Measurements from ENCODE around the gene SPATA46. TPM values are rescaled to one million over a fixed set of nuclear protein-coding genes. Genes with fewer than 3 reads are reported as not detected.

SPATA46 gene
- total and polyA plus RNA-seq, 4 donors: not detected

- Histone ChIP-seq H3K36me3 (ENCODE audit: control insufficient read depth in 1 of 2, insufficient read depth in 2 of 2, low read length in 1 of 2) (no peaks in the 10 kb centered on the region), H3K9me3 (ENCODE audit: control insufficient read depth, low read length) (no peaks in the 10 kb centered on the region), H3K4me3 (ENCODE audit: low read length in 2 of 2) (no peak overlapping the region), H3K27ac (ENCODE audit: low read depth in 1 of 2, low read length in 2 of 2) (no peak overlapping the region), H3K27me3 (ENCODE audit: control insufficient read depth in 1 of 2, insufficient read depth in 2 of 2, low read length in 1 of 2) (no peaks in the 10 kb centered on the region), H3K4me1 (ENCODE audit: control insufficient read depth in 1 of 2, insufficient read depth in 2 of 2, low read length in 2 of 2) (no peaks in the 10 kb centered on the region)
- ATAC-seq (ENCODE audit: low FRiP score) (no peak), DNase-seq (no peak)
- intact Hi-C loops (cut with DNase I): no loop called here
- WGBS, 2 donors: 96% methylated on average over 6 of the region's 6 CpGs
Measured at GRCh38 chr1:162383091-162383490, 6.4 kb upstream of the SPATA46 start.

- no peaks in the 10 kb centered on the region for H3K36me3 ChIP-seq (ENCODE audit: control insufficient read depth in 1 of 2, insufficient read depth in 2 of 2, low read length in 1 of 2)
- no peaks in the 10 kb centered on the region for H3K4me1 ChIP-seq (ENCODE audit: control insufficient read depth in 1 of 2, insufficient read depth in 2 of 2, low read length in 2 of 2)
- no peak overlapping the region for H3K27ac ChIP-seq (ENCODE audit: low read depth in 1 of 2, low read length in 2 of 2)
- no peaks in the 10 kb centered on the region for H3K9me3 ChIP-seq (ENCODE audit: control insufficient read depth, low read length)
- no peak overlapping the region for H3K4me3 ChIP-seq (ENCODE audit: low read length in 2 of 2)
- WGBS, 2 donors: 90 to 94% methylated on average over 13 of the region's 13 CpGs
- ATAC-seq (ENCODE audit: low FRiP score) (no peak), DNase-seq (no peak)
- no peaks in the 10 kb centered on the region for H3K27me3 ChIP-seq (ENCODE audit: control insufficient read depth in 1 of 2, insufficient read depth in 2 of 2, low read length in 1 of 2)
- intact Hi-C loops (cut with DNase I): no loop called here
Measured at GRCh38 chr1:162381941-162382750, 5.5 kb upstream of the SPATA46 start.

- Histone ChIP-seq H3K9me3 (ENCODE audit: control insufficient read depth, low read length) (no peaks in the 10 kb centered on the region), H3K4me3 (ENCODE audit: low read length in 2 of 2) (no peak within 1 kb of the TSS), H3K27ac (ENCODE audit: low read depth in 1 of 2, low read length in 2 of 2) (no peak within 1 kb of the TSS), H3K4me1 (ENCODE audit: control insufficient read depth in 1 of 2, insufficient read depth in 2 of 2, low read length in 2 of 2) (no peaks in the 10 kb centered on the region), H3K36me3 (ENCODE audit: control insufficient read depth in 1 of 2, insufficient read depth in 2 of 2, low read length in 1 of 2) (no peaks in the 10 kb centered on the region), H3K27me3 (ENCODE audit: control insufficient read depth in 1 of 2, insufficient read depth in 2 of 2, low read length in 1 of 2) (no peaks in the 10 kb centered on the region)
- WGBS, 2 donors: 95 to 96% methylated on average over 3 of the region's 3 CpGs
- DNase-seq (no peak), ATAC-seq (ENCODE audit: low FRiP score) (no peak)
- intact Hi-C loops (cut with DNase I): no loop called here
Measured at GRCh38 chr1:162381383-162381782, 4.7 kb upstream of the SPATA46 start, which contains the start of gene C1orf226. Gene C1orf226 (plus strand): TSS chr1:162381728. CDS start chr1:162381902, 174 bp downstream.

GRCh38 chr1:162380061-162380846 lies 3.6 kb upstream of the SPATA46 start:
- H3K27me3 ChIP-seq (ENCODE audit: control insufficient read depth in 1 of 2, insufficient read depth in 2 of 2, low read length in 1 of 2): no peaks in the 10 kb centered on the region
- no peaks in the 10 kb centered on the region for H3K4me1 ChIP-seq (ENCODE audit: control insufficient read depth in 1 of 2, insufficient read depth in 2 of 2, low read length in 2 of 2)
- no peak overlapping the region for H3K4me3 ChIP-seq (ENCODE audit: low read length in 2 of 2)
- H3K9me3 ChIP-seq (ENCODE audit: control insufficient read depth, low read length): no peaks in the 10 kb centered on the region
- H3K36me3 ChIP-seq (ENCODE audit: control insufficient read depth in 1 of 2, insufficient read depth in 2 of 2, low read length in 1 of 2): no peaks in the 10 kb centered on the region
- intact Hi-C loops (cut with DNase I): no loop called here
- no peak overlapping the region for H3K27ac ChIP-seq (ENCODE audit: low read depth in 1 of 2, low read length in 2 of 2)
- no peak for DNase-seq
- ATAC-seq (ENCODE audit: low FRiP score): no peak
- WGBS, 2 donors: 84 to 97% methylated on average over 6 of the region's 6 CpGs

GRCh38 chr1:162375463-162375862 lies 1.2 kb downstream of the SPATA46 start:
- no peak overlapping the region for H3K27ac ChIP-seq (ENCODE audit: low read depth in 1 of 2, low read length in 2 of 2)
- no peaks in the 10 kb centered on the region for H3K27me3 ChIP-seq (ENCODE audit: control insufficient read depth in 1 of 2, insufficient read depth in 2 of 2, low read length in 1 of 2)
- no peak for DNase-seq
- intact Hi-C loops (cut with DNase I): no loop called here
- WGBS, 2 donors: 81 to 83% methylated on average over 8 of the region's 8 CpGs
- H3K36me3 ChIP-seq (ENCODE audit: control insufficient read depth in 1 of 2, insufficient read depth in 2 of 2, low read length in 1 of 2): no peaks in the 10 kb centered on the region
- ATAC-seq (ENCODE audit: low FRiP score): no peak
- no peak overlapping the region for H3K4me3 ChIP-seq (ENCODE audit: low read length in 2 of 2)
- H3K9me3 ChIP-seq (ENCODE audit: control insufficient read depth, low read length): no peaks in the 10 kb centered on the region
- no peaks in the 10 kb centered on the region for H3K4me1 ChIP-seq (ENCODE audit: control insufficient read depth in 1 of 2, insufficient read depth in 2 of 2, low read length in 2 of 2)

- intact Hi-C loops (cut with DNase I): no loop called here
- WGBS, 2 donors: 91% methylated on average over 9 of the region's 9 CpGs
- no peak overlapping the region for H3K4me3 ChIP-seq (ENCODE audit: low read length in 2 of 2)
- ATAC-seq (ENCODE audit: low FRiP score) (no peak), DNase-seq (no peak)
- no peak overlapping the region for H3K27ac ChIP-seq (ENCODE audit: low read depth in 1 of 2, low read length in 2 of 2)
- H3K9me3 ChIP-seq (ENCODE audit: control insufficient read depth, low read length): no peaks in the 10 kb centered on the region
- no peaks in the 10 kb centered on the region for H3K4me1 ChIP-seq (ENCODE audit: control insufficient read depth in 1 of 2, insufficient read depth in 2 of 2, low read length in 2 of 2)
- no peaks in the 10 kb centered on the region for H3K27me3 ChIP-seq (ENCODE audit: control insufficient read depth in 1 of 2, insufficient read depth in 2 of 2, low read length in 1 of 2)
- no peaks in the 10 kb centered on the region for H3K36me3 ChIP-seq (ENCODE audit: control insufficient read depth in 1 of 2, insufficient read depth in 2 of 2, low read length in 1 of 2)
Measured at GRCh38 chr1:162374406-162374805, 2.2 kb downstream of the SPATA46 start.

GRCh38 chr1:162373541-162374260 lies 3.0 kb downstream of the SPATA46 start:
- no peak for DNase-seq

GRCh38 chr1:162373072-162373427 lies 3.6 kb downstream of the SPATA46 start:
- Histone ChIP-seq H3K36me3 (ENCODE audit: control insufficient read depth in 1 of 2, insufficient read depth in 2 of 2, low read length in 1 of 2) (no peaks in the 10 kb centered on the region), H3K9me3 (ENCODE audit: control insufficient read depth, low read length) (no peaks in the 10 kb centered on the region), H3K27me3 (ENCODE audit: control insufficient read depth in 1 of 2, insufficient read depth in 2 of 2, low read length in 1 of 2) (no peaks in the 10 kb centered on the region), H3K4me1 (ENCODE audit: control insufficient read depth in 1 of 2, insufficient read depth in 2 of 2, low read length in 2 of 2) (no peaks in the 10 kb centered on the region), H3K27ac (ENCODE audit: low read depth in 1 of 2, low read length in 2 of 2) (no peak overlapping the region), H3K4me3 (ENCODE audit: low read length in 2 of 2) (no peak overlapping the region)
- ATAC-seq (ENCODE audit: low FRiP score): no peak
- DNase-seq: no peak
- intact Hi-C loops (cut with DNase I): no loop called here
- 83 to 92% methylated on average over 1 of the region's 1 CpG for WGBS, 2 donors

More at GRCh38 chr1:162373541-162374260, 3.0 kb downstream of the SPATA46 start:
- 93 to 95% methylated on average over 8 of the region's 8 CpGs for WGBS, 2 donors
- Histone ChIP-seq H3K4me3 (ENCODE audit: low read length in 2 of 2) (no peak overlapping the region), H3K27ac (ENCODE audit: low read depth in 1 of 2, low read length in 2 of 2) (no peak overlapping the region), H3K36me3 (ENCODE audit: control insufficient read depth in 1 of 2, insufficient read depth in 2 of 2, low read length in 1 of 2) (no peaks in the 10 kb centered on the region), H3K4me1 (ENCODE audit: control insufficient read depth in 1 of 2, insufficient read depth in 2 of 2, low read length in 2 of 2) (no peaks in the 10 kb centered on the region), H3K9me3 (ENCODE audit: control insufficient read depth, low read length) (no peaks in the 10 kb centered on the region), H3K27me3 (ENCODE audit: control insufficient read depth in 1 of 2, insufficient read depth in 2 of 2, low read length in 1 of 2) (no peaks in the 10 kb centered on the region)
- intact Hi-C loops (cut with DNase I): no loop called here
- no peak for ATAC-seq (ENCODE audit: low FRiP score)

All from aorta (tissue), 5 donors.